ENCODE data around the gene EFEMP2. TPM values are rescaled to one million over a fixed set of nuclear protein-coding genes. Genes with fewer than 3 reads are reported as not detected.

Gene EFEMP2
- total and polyA plus RNA-seq, 4 donors: 34.2 to 67.0 (median 53.8) TPM

DNA sequence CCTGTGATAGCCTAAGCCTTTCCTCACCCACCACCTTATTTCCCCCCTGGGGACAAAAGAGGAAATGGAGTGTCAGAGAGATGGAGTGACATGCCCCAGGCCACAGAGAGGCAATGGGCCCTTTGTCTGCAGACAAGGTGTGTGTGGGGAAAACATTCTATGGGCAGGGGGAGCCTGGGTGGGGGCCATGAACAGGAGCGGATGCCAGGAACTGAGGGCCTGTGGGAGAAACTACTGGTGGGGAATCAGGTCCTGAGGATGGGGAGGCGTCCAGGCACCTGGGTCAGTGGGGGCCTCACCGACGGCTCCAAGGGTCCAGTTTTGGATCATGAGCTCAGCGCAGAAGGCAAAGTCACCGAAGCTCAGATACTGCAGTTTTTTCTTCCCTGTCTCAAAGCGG lies 12.6 kb upstream of the EFEMP2 start:
- DNase-seq (no peak), ATAC-seq (ENCODE audit: insufficient read depth, low FRiP score) (no peak)
- no peak overlapping the region for H3K4me3 ChIP-seq
- H3K9ac ChIP-seq (ENCODE audit: insufficient read depth in 1 of 2, low read length in 2 of 2): no peak overlapping the region
- peaks cover 5 to 30% (median 12%) of the 10 kb centered on the region in 5 donors for H3K4me1 ChIP-seq (ENCODE audit: control insufficient read depth in 5 of 5, insufficient read depth in 5 of 5, low read length in 5 of 5)
- WGBS, 2 donors: 94 to 95% methylated on average over 7 of the region's 7 CpGs
- no peaks in the 10 kb centered on the region for H3K27me3 ChIP-seq (ENCODE audit: control insufficient read depth in 3 of 3, insufficient read depth in 3 of 3, low read length in 2 of 3)
- H3K36me3 ChIP-seq (ENCODE audit: control insufficient read depth in 4 of 4, insufficient read depth in 4 of 4, low read length in 4 of 4): peaks cover 7 to 30% (median 24%) of the 10 kb centered on the region in 4 donors
- TF ChIP-seq CTCF (IDR thresholded peaks at IDR 0.05; ENCODE audit: control extremely low read depth, extremely low read depth): no peak
- H3K9me3 ChIP-seq (ENCODE audit: control insufficient read depth in 4 of 4, insufficient read depth in 3 of 4, low read length in 3 of 4): no peaks in the 10 kb centered on the region
- H3K27ac ChIP-seq (ENCODE audit: low read depth in 1 of 2, low read length in 1 of 2): no peak overlapping the region

DNA sequence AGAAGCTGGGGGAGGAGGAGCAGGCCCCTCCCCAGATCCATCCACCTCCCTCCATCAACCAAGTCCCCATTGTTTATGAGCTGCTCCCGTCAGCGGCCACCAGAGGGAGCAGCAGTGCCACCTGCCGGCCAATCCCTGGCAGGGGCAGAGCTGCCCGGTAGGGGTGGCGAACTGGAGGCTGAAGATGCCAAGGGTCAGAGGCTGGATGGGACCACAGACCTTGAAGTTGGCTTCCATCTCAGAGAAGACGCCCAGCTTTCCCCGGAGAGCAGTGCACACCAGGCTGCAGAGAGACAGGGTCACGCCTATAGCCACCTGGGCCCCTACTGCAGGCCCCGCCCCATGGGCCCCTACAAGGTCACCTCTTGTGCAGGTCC lies 12.1 kb upstream of the EFEMP2 start:
- H3K4me3 ChIP-seq: no peak overlapping the region
- peaks cover 7 to 30% (median 24%) of the 10 kb centered on the region in 4 donors for H3K36me3 ChIP-seq (ENCODE audit: control insufficient read depth in 4 of 4, insufficient read depth in 4 of 4, low read length in 4 of 4)
- TF ChIP-seq CTCF (IDR thresholded peaks at IDR 0.05; ENCODE audit: control extremely low read depth, extremely low read depth): peak; percentile 100
- H3K27me3 ChIP-seq (ENCODE audit: control insufficient read depth in 3 of 3, insufficient read depth in 3 of 3, low read length in 2 of 3): no peaks in the 10 kb centered on the region
- DNase-seq (peak; percentile 62 to 75 (median 73)), ATAC-seq (ENCODE audit: insufficient read depth, low FRiP score) (no peak)
- H3K27ac ChIP-seq (ENCODE audit: low read depth in 1 of 2, low read length in 1 of 2): peak overlapping the region in 1 of 2 donors; percentile 26
- no peak overlapping the region for H3K9ac ChIP-seq (ENCODE audit: insufficient read depth in 1 of 2, low read length in 2 of 2)
- H3K4me1 ChIP-seq (ENCODE audit: control insufficient read depth in 5 of 5, insufficient read depth in 5 of 5, low read length in 5 of 5): peaks cover 1 to 27% (median 9%) of the 10 kb centered on the region in 5 donors
- H3K9me3 ChIP-seq (ENCODE audit: control insufficient read depth in 4 of 4, insufficient read depth in 3 of 4, low read length in 3 of 4): no peaks in the 10 kb centered on the region
- 23 to 26% methylated on average over 9 of the region's 9 CpGs for WGBS, 2 donors

DNA sequence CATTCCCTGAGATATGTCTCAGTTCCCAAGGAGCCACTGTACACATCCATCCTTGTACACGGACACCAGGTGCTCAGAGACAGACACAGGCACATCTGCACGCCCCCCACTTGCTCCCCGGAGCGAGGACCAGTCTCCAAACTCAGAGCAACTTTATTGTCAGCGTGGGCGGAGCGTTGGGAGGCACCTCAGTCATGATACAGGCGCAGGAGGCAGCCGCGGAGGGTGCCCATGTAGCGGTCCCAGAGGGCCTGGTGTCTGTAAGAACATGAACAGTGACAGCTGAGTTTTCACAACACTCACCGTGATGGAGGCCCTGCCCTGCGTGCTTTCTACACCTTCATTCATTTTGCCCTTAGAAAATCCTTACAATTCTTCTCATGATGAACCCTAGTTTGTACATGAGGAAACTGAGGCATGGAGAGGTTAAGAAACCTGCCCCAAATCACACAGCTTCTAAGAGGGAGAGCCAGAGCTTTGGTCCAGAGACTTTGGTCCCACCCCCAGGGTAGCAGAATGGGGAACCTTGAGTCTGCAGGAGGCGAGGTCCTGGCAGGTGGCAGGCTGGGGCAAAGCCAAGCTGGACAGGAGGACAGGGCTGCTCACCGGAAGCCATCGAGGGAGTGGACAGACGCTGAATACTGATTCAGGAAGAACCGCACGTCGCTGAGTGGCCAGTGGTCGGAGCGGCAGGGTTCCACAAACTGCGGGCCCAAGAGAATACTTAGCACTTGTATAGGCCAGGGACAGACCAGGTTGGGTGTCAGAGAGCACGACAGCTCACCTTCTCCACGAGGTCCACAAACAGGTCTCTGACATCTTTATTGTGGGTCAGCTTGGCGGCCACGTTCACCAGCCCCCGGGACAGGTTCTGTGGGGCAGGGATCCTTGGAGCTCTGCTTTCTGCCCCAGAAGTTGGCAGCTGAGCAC lies 11.5 kb upstream of the EFEMP2 start:
- no peaks in the 10 kb centered on the region for H3K27me3 ChIP-seq (ENCODE audit: control insufficient read depth in 3 of 3, insufficient read depth in 3 of 3, low read length in 2 of 3)
- DNase-seq (no peak), ATAC-seq (ENCODE audit: insufficient read depth, low FRiP score) (no peak)
- no peaks in the 10 kb centered on the region for H3K9me3 ChIP-seq (ENCODE audit: control insufficient read depth in 4 of 4, insufficient read depth in 3 of 4, low read length in 3 of 4)
- no peak overlapping the region for H3K9ac ChIP-seq (ENCODE audit: insufficient read depth in 1 of 2, low read length in 2 of 2)
- H3K27ac ChIP-seq (ENCODE audit: low read depth in 1 of 2, low read length in 1 of 2): no peak overlapping the region
- H3K4me3 ChIP-seq: no peak overlapping the region
- peaks cover 0 to 21% (median 8%) of the 10 kb centered on the region in 5 donors for H3K4me1 ChIP-seq (ENCODE audit: control insufficient read depth in 5 of 5, insufficient read depth in 5 of 5, low read length in 5 of 5)
- no peak for TF ChIP-seq CTCF (IDR thresholded peaks at IDR 0.05; ENCODE audit: control extremely low read depth, extremely low read depth)
- peaks cover 7 to 30% (median 24%) of the 10 kb centered on the region in 4 donors for H3K36me3 ChIP-seq (ENCODE audit: control insufficient read depth in 4 of 4, insufficient read depth in 4 of 4, low read length in 4 of 4)
- 83 to 84% methylated on average over 28 of the region's 28 CpGs for WGBS, 2 donors
